ENCODE measurements around the gene TXNDC11.
A peak's percentile ranks its signal among the peaks of the same experiment; 100 is the strongest.

The TXNDC11 gene

GRCh38 chr16:11635679-11636171, 106.9 kb downstream of the TXNDC11 start:
- no peak for DNase-seq (ENCODE audit: low read depth, low spot score)
- no peaks in the 10 kb centered on the region for H3K27me3 ChIP-seq (ENCODE audit: insufficient read depth, insufficient read length)
- H3K9ac ChIP-seq (ENCODE audit: insufficient read length, low read depth): peak overlapping the region; percentile 44
- no peak overlapping the region for H3K4me3 ChIP-seq (ENCODE audit: insufficient read length, low read depth)
- peaks cover 27% of the 10 kb centered on the region for H3K4me1 ChIP-seq (ENCODE audit: insufficient read depth, insufficient read length)
- H3K36me3 ChIP-seq (ENCODE audit: insufficient read depth, insufficient read length, low read length): no peaks in the 10 kb centered on the region
- no peaks in the 10 kb centered on the region for H3K9me3 ChIP-seq (ENCODE audit: insufficient read depth, low read length)
- no peak for TF ChIP-seq SUZ12 (IDR thresholded peaks at IDR 0.05; ENCODE audit: extremely low read depth, insufficient read depth, insufficient read length)
- no peak for TF ChIP-seq ZNF274 (IDR thresholded peaks at IDR 0.05; ENCODE audit: low read depth, low read length)
- no peak for TF ChIP-seq YY1 (IDR thresholded peaks at IDR 0.05; ENCODE audit: insufficient read depth, insufficient read length)

GRCh38 chr16:11635113-11635652, 107.5 kb downstream of the TXNDC11 start:
- no peak for DNase-seq (ENCODE audit: low read depth, low spot score)
- H3K4me3 ChIP-seq (ENCODE audit: insufficient read length, low read depth): no peak overlapping the region
- peak overlapping the region; percentile 44 for H3K9ac ChIP-seq (ENCODE audit: insufficient read length, low read depth)
- no peaks in the 10 kb centered on the region for H3K9me3 ChIP-seq (ENCODE audit: insufficient read depth, low read length)
- H3K27me3 ChIP-seq (ENCODE audit: insufficient read depth, insufficient read length): no peaks in the 10 kb centered on the region
- H3K4me1 ChIP-seq (ENCODE audit: insufficient read depth, insufficient read length): peaks cover 26% of the 10 kb centered on the region
- H3K36me3 ChIP-seq (ENCODE audit: insufficient read depth, insufficient read length, low read length): no peaks in the 10 kb centered on the region
- no peak for TF ChIP-seq YY1 (IDR thresholded peaks at IDR 0.05; ENCODE audit: insufficient read depth, insufficient read length)
- TF ChIP-seq SUZ12 (IDR thresholded peaks at IDR 0.05; ENCODE audit: extremely low read depth, insufficient read depth, insufficient read length): no peak
- TF ChIP-seq ZNF274 (IDR thresholded peaks at IDR 0.05; ENCODE audit: low read depth, low read length): no peak

- TF ChIP-seq SUZ12 (IDR thresholded peaks at IDR 0.05; ENCODE audit: extremely low read depth, insufficient read depth, insufficient read length) (no peak), YY1 (IDR thresholded peaks at IDR 0.05; ENCODE audit: insufficient read depth, insufficient read length) (no peak), ZNF274 (IDR thresholded peaks at IDR 0.05; ENCODE audit: low read depth, low read length) (no peak)
- Histone ChIP-seq H3K4me1 (ENCODE audit: insufficient read depth, insufficient read length) (peaks cover 28% of the 10 kb centered on the region), H3K9me3 (ENCODE audit: insufficient read depth, low read length) (no peaks in the 10 kb centered on the region), H3K9ac (ENCODE audit: insufficient read length, low read depth) (no peak overlapping the region), H3K4me3 (ENCODE audit: insufficient read length, low read depth) (no peak overlapping the region), H3K36me3 (ENCODE audit: insufficient read depth, insufficient read length, low read length) (no peaks in the 10 kb centered on the region), H3K27me3 (ENCODE audit: insufficient read depth, insufficient read length) (no peaks in the 10 kb centered on the region)
- no peak for DNase-seq (ENCODE audit: low read depth, low spot score)
These were observed 108.3 kb downstream of the TXNDC11 start for GRCh38 chr16:11634312-11634711.

GRCh38 chr16:11633113-11633512, 109.5 kb downstream of the TXNDC11 start:
- Histone ChIP-seq H3K9ac (ENCODE audit: insufficient read length, low read depth) (no peak overlapping the region), H3K27me3 (ENCODE audit: insufficient read depth, insufficient read length) (no peaks in the 10 kb centered on the region), H3K4me3 (ENCODE audit: insufficient read length, low read depth) (no peak overlapping the region), H3K36me3 (ENCODE audit: insufficient read depth, insufficient read length, low read length) (no peaks in the 10 kb centered on the region), H3K9me3 (ENCODE audit: insufficient read depth, low read length) (no peaks in the 10 kb centered on the region), H3K4me1 (ENCODE audit: insufficient read depth, insufficient read length) (peaks cover 32% of the 10 kb centered on the region)
- no peak for TF ChIP-seq ZNF274 (IDR thresholded peaks at IDR 0.05; ENCODE audit: low read depth, low read length)
- TF ChIP-seq YY1 (IDR thresholded peaks at IDR 0.05; ENCODE audit: insufficient read depth, insufficient read length): no peak
- no peak for TF ChIP-seq SUZ12 (IDR thresholded peaks at IDR 0.05; ENCODE audit: extremely low read depth, insufficient read depth, insufficient read length)
- DNase-seq (ENCODE audit: low read depth, low spot score): no peak

GRCh38 chr16:11632455-11632939, 110.2 kb downstream of the TXNDC11 start:
- no peaks in the 10 kb centered on the region for H3K36me3 ChIP-seq (ENCODE audit: insufficient read depth, insufficient read length, low read length)
- DNase-seq (ENCODE audit: low read depth, low spot score): no peak
- peaks cover 32% of the 10 kb centered on the region for H3K4me1 ChIP-seq (ENCODE audit: insufficient read depth, insufficient read length)
- H3K9me3 ChIP-seq (ENCODE audit: insufficient read depth, low read length): no peaks in the 10 kb centered on the region
- no peak overlapping the region for H3K4me3 ChIP-seq (ENCODE audit: insufficient read length, low read depth)
- H3K27me3 ChIP-seq (ENCODE audit: insufficient read depth, insufficient read length): no peaks in the 10 kb centered on the region
- peak overlapping the region; percentile 46 for H3K9ac ChIP-seq (ENCODE audit: insufficient read length, low read depth)
- TF ChIP-seq ZNF274 (IDR thresholded peaks at IDR 0.05; ENCODE audit: low read depth, low read length): no peak
- TF ChIP-seq YY1 (IDR thresholded peaks at IDR 0.05; ENCODE audit: insufficient read depth, insufficient read length): no peak
- no peak for TF ChIP-seq SUZ12 (IDR thresholded peaks at IDR 0.05; ENCODE audit: extremely low read depth, insufficient read depth, insufficient read length)

DNA sequence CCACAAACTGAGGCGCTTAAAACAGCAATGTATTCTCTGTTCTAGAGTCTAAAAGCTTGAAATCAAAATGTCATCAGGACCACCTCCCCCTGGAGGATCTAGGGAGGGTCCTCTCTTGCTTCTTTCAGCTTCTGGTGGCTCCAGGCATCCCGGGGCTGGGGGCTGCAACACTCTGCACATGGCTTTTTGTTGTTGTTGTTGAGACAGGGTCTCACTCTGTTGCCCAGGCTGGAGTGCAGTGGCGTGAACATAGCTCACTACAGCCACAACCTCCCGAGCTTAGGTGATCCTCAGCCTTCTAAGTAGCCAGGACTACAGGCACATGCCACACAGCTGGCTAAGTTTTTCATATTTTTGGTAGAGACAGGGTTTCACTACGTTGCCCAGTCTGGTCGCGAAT, 111.4 kb downstream of the TXNDC11 start:
- Histone ChIP-seq H3K9ac (ENCODE audit: insufficient read length, low read depth) (no peak overlapping the region), H3K4me1 (ENCODE audit: insufficient read depth, insufficient read length) (peaks cover 32% of the 10 kb centered on the region), H3K36me3 (ENCODE audit: insufficient read depth, insufficient read length, low read length) (no peaks in the 10 kb centered on the region), H3K27me3 (ENCODE audit: insufficient read depth, insufficient read length) (no peaks in the 10 kb centered on the region), H3K4me3 (ENCODE audit: insufficient read length, low read depth) (no peak overlapping the region), H3K9me3 (ENCODE audit: insufficient read depth, low read length) (no peaks in the 10 kb centered on the region)
- no peak for TF ChIP-seq YY1 (IDR thresholded peaks at IDR 0.05; ENCODE audit: insufficient read depth, insufficient read length)
- TF ChIP-seq ZNF274 (IDR thresholded peaks at IDR 0.05; ENCODE audit: low read depth, low read length): no peak
- no peak for TF ChIP-seq SUZ12 (IDR thresholded peaks at IDR 0.05; ENCODE audit: extremely low read depth, insufficient read depth, insufficient read length)
- DNase-seq (ENCODE audit: low read depth, low spot score): no peak

GRCh38 chr16:11630768-11631056, 111.9 kb downstream of the TXNDC11 start:
- Histone ChIP-seq H3K9me3 (ENCODE audit: insufficient read depth, low read length) (no peaks in the 10 kb centered on the region), H3K9ac (ENCODE audit: insufficient read length, low read depth) (no peak overlapping the region), H3K4me1 (ENCODE audit: insufficient read depth, insufficient read length) (peaks cover 27% of the 10 kb centered on the region), H3K4me3 (ENCODE audit: insufficient read length, low read depth) (no peak overlapping the region), H3K27me3 (ENCODE audit: insufficient read depth, insufficient read length) (no peaks in the 10 kb centered on the region), H3K36me3 (ENCODE audit: insufficient read depth, insufficient read length, low read length) (no peaks in the 10 kb centered on the region)
- TF ChIP-seq YY1 (IDR thresholded peaks at IDR 0.05; ENCODE audit: insufficient read depth, insufficient read length) (no peak), ZNF274 (IDR thresholded peaks at IDR 0.05; ENCODE audit: low read depth, low read length) (no peak), SUZ12 (IDR thresholded peaks at IDR 0.05; ENCODE audit: extremely low read depth, insufficient read depth, insufficient read length) (no peak)
- no peak for DNase-seq (ENCODE audit: low read depth, low spot score)
